ENCODE results near the gene UBASH3A.
"Not testable (repeated sequence)": the region's sequence is repeated elsewhere in the genome, so short reads cannot be mapped to it uniquely, and the experiment has no call there.

Gene UBASH3A

DNA sequence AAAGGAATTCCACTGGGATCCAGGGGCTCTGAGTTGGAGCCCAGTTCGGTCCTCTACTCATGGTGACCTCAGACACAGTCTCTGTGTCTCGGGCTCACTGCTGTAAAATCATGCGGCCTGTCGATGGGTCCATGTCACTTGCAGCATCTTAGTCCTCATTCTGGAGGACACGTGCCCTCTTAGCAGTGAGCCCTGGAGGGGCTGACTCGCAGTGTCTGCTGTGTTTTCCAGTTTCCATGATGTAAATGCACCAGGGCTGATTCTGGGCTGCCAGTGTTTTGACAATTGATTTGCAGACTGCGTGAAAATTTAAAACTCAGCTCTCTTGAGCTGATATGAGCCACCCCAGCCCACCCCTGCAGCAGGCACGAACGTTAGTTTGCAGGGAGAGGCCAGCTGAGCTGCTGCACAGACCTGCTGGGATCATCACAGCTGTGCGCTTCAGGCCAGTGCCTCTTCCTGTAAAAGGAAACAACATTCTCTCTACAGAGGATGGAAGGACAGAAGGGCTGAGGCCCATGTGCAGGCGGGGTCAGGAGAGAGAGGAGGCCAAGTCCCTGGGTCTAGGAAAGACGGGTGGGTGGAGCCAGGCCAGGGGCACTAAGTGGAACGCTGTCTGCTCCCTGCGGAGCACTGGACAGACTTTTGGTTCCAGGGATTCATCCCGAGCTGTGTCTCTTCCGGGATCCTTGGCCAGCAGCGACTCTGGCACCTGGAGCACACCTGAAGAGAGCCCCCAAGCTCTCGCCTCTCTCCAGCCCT is 49.7 kb downstream of the UBASH3A start:
- DNase-seq = no peak

DNA sequence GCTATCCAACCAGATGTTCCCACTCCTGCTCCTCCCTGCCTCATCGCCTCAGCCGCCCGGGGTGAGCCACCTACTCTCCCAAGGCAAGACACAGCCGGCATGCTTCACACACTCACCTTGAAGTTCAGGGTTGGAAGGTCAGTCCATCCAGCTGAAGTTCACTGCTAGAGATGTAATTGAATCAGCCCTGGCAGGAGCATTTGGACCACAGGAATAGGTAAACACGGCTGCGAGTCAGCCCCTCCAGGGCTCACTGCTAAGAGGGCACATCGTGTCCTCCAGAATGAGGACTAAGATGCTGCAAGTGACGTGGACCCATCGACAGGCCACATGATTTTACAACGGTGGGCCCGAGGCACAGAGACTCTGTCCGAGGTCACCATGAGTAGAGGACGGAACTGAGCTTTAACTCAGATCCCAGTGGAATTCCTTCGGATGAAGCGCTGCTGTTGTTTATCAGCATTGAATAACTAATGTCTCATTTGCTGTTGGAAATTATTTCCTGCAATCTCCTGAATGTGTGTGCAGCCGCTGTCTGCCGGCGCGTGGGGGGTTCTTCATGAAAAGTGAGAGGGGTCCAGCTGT is 50.4 kb downstream of the UBASH3A start:
- DNase-seq = no peak

DNA sequence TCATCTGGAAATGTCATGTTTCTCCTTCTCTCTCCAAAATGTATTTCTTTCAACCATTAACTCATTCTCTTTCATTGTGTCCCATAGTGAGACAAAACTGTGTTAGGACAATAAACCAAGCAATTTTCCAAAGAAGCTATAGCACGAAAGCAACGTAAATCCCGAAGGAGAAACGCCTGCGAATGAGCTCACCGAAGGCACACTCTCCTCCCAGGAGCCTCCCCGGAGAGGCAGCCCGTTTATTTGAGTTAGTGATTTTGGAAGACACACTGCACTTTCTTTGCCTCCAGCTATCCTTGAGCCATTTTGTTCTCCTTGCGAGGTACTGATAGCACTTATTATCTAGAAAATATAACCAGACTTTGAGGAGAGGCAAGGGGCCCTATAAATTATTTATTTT is 51.1 kb downstream of the UBASH3A start:
- DNase-seq = no peak

DNA sequence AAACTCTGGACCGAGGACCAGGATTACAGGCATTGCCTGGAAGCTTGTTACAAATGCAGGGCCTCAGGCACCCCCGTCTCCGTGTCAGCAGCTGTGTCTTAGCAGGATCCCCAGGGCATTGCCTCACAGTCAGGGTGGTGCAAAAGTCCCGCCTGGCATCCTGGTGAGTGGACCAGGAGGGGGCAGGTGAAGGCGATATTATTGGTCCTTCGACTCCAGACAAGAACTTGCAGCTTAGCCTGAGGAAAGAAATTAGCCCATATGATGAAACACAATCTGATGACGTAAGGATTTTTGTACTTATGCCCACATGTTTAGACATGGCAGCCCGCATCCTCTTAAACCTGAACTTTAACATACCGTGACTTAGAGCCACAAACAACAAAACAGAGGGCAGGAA is 51.5 kb downstream of the UBASH3A start:
- DNase-seq = no peak

DNA sequence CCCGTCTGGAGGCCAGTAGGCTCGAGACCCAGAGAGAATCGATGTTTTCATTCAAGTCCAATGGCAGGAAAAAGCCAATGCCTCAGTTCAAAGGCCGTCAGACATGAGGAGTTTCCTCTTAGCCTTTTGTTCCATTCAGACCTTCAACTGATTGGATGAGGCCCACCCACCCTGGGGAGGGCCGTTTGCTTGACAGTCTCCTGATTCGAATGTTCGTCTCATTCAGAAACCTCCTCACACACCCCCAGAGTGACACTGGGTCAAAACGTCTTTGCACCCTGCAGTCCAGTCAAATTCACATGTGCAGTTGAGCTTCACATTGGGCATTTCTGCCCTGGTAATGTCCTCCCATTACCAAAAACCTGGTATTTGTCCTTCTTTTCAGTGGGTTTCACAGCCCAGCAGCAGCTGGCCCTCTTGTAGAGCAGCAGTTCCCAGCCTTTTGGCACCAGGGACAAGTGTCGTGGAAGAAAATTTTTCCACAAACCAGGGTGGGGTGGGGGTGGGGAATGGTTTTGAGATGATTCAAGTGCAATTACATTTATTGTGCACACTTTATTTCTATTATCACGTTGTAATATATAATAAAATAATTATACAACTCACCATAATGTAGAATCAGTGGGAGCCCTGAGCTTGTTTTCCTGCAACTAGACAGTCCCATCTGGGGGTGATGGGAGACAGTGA is 52.2 kb downstream of the UBASH3A start:
- no peak for DNase-seq

DNA sequence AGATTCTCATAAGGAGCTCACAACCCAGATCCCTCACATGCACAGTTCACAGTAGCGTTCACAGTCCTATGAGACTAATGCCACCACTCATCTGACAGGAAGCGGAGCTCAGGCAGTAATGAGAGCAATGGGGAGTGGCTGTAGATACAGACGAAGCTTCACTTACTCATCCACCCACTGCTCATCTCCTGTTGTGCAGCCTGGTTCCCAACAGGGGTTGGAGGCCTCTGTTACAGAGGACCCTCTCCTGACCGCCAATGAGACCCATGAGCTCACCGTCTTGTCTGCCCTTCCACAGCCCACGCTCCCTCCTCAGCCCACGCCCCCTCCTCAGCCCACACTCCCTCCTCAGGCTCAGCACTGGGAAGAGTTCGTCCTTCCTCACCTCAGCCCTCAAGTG is 52.8 kb downstream of the UBASH3A start:
- peak; percentile 69 for DNase-seq

DNA sequence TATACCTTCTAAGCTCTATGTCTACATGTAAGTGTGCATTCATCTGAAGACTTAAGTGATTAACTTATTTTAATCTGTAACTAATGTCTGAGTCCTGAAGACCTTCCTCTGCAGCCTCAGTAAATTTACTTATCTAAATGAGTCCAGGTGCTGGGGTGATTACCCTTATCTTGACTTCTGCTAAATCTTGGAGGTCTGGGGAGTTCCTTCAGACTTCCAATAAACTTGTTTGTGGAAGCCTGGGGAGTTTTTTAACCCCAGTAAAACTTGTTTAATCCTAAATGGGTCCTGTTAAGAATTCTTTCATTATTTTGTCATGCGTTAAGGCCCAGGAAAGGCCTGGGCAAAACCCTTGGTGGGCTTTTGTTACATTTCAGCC is 55.4 kb downstream of the UBASH3A start:
- DNase-seq = no peak

DNA sequence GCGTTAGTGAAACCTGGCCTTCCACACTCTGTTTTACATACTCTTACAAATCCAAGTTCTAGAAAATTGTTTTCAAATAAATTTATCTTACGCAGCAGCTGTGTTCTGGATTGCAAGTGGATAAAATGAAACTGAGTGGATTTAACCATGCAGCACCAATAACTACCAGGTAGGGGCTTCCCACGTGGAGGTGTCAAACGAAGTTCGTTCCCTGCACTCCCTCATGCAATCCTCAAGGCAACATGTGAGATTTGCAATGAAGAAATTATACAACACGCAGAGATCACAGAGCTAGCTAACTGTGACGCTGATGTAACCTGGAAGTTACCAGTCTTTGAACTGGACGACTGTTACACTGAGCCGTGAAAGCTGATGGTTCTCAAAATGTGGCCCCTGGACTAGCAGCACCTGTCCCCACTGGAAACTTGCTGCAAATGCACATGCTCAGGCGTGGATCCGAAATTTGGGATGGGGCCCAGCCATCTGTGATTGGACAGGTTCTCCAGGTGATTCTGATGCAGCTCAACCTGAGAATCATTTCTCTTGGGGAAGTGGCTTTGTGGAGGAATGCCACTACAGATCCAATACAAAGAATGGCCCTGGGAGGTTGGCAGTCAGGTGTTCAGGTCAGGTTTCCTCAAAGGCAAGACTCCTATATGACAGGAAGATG is 56.0 kb downstream of the UBASH3A start:
- no peak for DNase-seq

DNA sequence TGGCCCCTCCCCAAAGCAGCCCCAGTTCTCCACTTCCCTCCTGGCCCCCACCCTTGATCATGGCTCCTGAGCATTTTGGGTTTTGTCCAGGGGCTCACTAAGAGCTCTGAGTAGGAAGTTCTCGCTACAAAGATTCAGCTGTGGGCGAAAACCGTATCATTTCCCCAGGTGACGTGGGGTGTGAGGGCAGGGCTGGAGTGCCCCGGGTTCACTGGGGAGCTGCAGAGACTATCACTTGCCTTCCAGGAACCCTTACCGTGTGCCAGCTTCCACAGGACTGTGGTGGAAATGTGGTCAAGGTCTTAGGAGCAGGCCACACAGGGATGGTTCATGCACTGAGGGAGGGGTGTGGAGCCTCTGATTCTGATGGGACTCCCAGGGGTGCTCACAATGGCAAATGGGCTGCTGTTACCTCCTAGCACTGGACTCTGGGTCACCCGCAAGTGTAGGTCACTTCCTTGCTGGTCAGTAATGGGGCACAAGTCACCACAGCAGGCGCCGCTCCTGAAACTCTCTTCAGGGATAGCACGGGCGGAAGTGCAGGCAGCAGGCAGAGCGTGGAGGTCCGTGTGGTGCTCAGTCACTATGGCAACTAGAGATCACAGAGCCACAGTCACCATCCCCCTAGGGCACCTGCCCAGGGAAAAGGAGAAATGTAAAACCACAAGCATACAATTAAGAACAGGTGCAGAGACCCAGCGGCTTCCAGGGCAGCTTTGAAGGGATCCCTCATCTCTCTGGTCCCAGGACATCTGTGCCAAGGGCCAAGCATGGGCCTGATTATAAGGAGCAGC is 56.9 kb downstream of the UBASH3A start:
- DNase-seq = peak; percentile 48

DNA sequence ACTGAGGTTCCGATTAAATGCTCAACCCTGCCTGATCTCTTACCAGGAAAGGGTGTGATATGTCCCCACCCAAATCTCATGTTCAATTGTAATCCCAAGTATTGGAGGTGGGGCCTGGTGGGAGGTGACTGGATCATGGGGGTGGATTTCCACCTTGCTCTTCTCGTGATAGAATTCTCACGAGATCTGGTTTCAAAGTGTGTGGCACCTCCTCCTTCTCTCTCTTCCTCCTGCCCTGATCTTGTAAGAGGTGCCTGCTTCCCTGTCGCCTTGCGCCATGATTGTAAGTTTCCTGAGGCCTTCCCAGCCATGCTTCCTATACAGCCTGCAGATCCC is 57.5 kb downstream of the UBASH3A start:
- DNase-seq = no peak

DNA sequence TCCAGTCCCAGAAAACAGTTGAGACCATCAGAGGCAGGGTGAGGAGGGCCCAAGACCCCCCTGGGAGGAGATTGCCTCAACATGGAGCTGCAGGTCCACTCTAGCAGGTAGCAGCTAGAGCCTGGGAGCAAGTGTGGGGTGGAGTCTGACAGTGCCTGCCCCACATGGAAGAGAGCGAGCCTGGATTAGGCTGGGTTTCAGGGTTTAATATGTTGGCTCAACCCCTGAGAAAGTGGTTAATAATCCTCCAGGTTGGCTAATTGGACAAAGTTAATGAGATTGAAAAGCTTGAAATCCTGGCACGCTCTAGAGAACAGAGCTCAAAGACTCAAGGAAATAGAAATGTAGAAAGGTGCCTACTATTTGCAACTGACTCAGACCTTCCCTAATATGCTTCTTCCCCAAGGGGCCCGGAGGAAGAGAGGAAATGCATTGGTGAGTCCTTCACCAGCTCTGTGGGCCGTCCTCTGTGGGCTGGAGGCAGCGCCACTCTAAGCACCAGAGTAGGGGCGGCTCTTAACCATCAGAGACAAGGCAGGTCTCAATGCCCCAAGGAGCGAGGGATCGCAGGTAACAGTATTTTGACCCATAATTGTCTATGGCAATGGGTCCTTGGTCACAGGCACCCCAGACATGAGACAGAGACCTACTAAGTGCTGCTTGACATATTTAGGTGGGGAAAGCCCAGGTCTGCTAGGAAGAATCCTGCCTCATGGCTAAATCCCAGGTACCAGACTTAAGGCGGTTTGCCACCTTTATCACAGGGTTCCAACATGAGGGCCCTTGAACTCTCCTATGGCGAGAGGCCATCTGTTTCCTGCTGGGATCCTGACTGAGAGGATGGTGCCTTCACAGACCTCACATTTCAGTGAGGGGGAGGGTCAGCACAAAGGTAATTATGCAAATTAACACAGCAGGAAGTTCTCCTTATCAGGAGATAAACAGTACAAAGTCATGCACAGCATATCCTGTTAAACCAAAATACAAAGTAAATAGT is 58.5 kb downstream of the UBASH3A start:
- DNase-seq = no peak

DNA sequence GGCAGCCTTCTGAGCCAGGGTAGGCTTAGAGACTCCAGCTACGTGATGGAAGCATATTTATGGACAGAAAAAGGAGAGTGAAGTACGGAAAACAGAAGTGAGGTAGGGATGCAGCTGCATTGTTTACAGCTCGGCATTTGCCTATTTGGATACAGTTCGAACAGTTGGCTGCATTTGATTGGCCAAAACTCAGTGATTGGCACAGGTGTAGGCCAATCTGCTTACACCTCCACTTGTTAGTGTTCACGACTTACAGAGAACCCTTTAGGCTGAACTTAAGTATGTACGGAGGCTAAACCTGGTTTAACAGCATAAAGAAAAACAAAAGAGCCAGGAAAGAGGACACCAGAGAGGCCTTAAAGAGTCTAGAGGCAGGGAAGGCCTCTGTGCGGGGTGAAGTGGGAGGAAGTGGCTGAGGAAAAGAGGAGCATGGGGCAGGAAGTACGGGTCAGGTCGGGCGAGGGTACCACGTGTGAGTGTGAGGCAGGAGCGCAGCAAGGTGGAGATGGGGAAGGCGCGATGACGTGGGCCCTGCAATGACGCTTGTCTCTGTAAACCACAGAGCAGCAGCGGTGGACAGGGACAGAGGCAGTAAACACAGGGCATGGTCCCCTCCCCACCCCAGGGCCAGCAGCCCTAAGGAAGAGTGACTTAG is 60.3 kb downstream of the UBASH3A start:
- DNase-seq = peak; percentile 75

DNA sequence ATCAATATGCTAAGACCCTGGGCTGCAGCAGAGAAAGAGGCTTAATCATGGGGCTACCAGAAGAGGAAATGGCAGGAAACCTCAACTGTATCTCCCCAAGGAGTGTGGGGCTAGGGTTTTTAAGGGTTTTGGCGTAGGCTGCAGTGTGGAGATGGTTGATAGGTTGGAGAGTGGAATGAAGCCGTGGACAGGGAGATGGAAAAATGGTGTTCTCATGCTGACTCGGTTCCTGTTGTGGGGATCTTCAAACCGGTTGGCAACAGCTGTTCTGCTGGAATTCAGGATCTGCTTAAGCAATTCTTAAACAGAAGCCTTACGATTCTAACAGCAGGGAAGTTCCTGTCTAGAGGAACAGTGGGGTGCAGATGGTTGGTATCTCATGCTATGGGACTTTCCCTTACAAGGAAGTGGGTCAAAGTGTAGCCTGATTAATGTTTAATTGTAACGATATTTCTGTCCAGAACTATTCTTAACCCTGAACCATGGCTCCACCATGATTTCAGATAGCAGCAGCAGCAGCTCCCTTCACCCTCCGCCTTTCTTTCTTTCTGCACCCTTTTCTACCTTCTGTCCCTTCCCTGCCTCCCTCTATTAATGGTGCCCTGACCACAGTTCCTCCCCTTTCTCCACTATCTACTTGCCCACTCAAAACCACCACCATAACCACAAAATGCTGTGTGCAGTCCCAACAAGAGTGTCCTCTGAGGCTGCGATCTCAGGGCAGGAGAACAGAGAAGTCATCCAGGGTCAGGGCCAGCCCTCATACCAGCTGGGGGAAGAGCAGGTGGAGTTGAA is 61.5 kb downstream of the UBASH3A start:
- DNase-seq = no peak

DNA sequence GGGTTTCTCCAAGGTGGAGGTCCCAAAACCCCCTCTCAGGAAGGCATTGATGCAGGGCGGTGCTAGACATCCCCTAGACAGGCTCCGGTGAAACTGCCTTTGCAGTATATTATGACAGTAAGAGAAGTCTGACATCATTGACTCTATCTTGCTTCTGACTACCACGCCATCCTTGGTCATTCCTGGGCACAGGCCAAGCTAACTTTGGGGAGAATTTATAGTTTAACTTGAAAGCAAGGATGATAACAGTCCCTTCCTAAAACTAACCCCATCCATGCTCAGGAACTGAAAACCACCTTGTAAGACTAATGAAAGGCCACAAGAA is 62.1 kb downstream of the UBASH3A start:
- DNase-seq = no peak

DNA sequence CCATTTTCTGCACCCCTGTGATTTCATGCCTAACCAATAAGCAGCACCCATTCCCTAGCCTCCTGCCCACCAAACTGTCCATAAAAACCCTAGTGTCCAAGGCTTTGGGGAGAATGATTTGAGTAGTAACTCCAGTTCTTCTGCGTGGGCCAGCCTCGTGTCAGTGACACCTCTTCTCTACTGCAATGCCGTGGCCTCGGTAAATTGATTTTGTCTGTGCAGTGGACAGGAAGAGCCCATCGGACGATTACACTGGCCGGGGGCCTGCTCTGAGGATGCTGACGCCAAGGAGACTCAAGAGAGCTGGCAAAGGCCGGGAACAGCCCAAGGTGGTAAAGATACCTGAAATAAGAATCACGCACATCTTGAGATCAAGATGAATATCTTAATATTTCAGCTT is 63.0 kb downstream of the UBASH3A start:
- no peak for DNase-seq

DNA sequence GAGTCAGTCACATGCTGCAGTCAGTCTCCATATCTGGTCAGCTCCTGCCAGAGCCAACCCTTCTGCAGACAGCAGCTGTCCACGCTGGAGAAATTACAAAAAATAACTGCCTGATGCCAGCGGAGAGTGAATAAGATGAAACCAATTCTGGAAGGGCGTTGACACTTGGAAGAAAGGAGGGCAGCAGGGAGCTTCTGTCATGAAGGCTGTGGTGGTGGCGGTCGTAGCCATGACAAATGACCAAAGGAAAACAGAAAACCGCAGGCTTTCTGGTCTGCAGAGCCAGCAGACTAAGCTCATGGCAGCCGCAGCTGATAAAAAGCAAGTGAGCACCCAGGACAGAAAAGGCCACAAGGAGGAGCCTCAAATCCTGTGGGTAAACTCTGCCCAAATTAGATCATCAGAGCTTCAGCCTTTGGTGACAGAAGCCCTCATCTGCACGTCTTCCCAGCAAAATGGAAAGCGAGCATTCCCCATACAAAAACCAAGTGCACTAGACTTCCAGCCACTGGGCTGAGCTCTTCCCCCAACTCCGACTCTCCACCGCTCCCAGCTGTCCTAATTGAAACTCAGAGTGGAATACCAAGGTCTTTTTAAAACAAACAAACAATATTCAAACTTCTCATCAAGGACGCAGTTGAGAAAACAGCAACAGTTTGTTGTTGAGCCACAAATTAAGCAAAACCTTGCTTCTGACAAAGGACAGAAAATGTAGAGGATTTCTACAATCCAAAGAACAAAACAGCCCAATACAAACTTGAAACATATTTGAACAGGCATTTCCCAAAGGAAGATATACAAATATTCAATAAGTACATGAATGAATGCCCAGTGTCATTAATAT is 63.7 kb downstream of the UBASH3A start:
- DNase-seq = no peak

DNA sequence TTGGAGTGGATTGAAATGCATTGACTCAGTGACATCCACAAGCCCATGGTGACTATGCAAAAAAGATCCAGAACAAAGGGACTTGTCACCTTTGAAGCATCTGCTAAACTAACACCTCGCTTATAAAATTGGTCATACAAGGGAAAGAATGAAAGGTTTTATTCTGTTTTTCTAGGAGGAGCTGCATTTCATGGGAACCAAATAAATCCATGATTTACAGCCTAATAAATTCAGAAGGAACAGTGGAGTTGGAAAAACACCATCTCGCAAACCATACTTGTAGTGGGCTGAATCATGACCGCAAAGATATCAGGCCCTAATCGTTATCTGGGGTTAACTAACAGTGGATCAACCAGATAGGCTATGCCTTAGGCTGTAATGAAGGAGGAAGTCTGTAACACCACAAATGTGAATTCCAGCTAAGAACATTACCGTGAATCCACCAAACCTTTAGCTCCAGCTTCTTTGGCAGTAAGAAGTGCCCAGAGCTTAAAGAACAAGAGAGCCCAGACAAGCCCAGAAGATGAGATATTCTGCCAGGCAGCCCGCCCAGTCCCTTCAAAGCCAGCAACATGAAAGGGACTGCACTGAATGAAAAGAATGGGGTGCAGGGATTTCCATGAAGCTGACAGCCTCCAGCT is 64.9 kb downstream of the UBASH3A start:
- DNase-seq = no peak

DNA sequence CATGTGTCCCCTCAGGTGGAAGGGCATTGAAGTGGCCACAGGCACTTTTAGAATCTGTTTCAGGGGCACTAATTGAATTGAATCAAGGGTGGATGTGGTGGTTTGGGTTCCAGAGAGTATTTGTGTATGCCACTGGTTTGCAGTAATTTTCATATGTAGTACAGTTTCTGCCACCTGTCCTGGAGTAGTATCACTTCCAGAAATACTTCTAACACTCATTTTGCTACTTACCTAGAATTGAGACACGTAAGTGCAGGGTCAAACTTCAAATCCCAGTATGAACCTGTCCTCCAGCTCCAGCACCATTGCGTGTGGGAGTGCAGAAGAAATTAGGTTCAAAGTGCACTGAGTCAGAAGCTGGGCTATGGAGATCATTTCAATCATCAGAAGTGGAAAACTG is 65.6 kb downstream of the UBASH3A start:
- DNase-seq = no peak

DNA sequence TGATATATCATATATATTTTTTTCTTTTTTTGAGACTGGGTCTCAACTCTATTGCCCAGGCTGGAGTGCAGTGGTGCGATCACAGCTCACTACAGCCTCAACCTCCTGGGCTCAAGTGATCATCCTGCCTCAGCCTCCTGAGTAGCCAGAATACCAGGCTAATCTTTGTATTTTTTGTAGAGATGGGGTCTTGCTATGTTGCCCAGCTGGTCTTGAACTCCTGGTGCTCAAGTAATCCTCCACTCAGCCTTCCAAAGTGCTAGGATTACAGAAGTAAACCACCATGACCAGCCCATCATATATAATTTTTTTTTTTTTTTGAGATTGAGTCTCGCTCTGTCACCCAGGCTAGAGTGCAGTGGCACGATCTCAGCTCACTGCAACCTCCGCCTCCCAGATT is 66.0 kb downstream of the UBASH3A start:
- DNase-seq = not testable (repeated sequence)

Data from stimulated activated CD4-positive, alpha-beta T cell treated with anti-CD3 and anti-CD28 coated beads, Interleukin-1b, Interleukin-23, amount 100 ng/mL, for 48 hours (primary cell).